Measurements from ENCODE around the gene ADH4. TPM values are rescaled to one million over a fixed set of nuclear protein-coding genes. Genes with fewer than 3 reads are reported as not detected.

Gene ADH4
- total RNA-seq, 2 experiments from 2014 or later = not detected

- H3K4me3 ChIP-seq (ENCODE audit: low read depth, low read length, poor library complexity, severe bottlenecking) = no peak overlapping the region
- intact Hi-C loops (cut with micrococcal nuclease; ENCODE audit: unreplicated experiment) = no loop called here
- no peaks in the 10 kb centered on the region for H3K4me1 ChIP-seq (ENCODE audit: insufficient read depth, low read length, poor library complexity, severe bottlenecking)
- no peak for TF ChIP-seq EZH2phosphoT487 (IDR thresholded peaks at IDR 0.05; ENCODE audit: borderline replicate concordance, low read depth, low read length)
- TF ChIP-seq CTCF (conservative IDR thresholded peaks at IDR 0.05; ENCODE audit: low read length) = no peak
- H3K9me3 ChIP-seq (ENCODE audit: low read length) = no peaks in the 10 kb centered on the region
- POLR2A ChIA-PET = no interaction called here
- DNase-seq (ENCODE audit: low spot score) = no peak
- CTCF ChIA-PET (ENCODE audit: unreplicated experiment) = no interaction called here
- no peak overlapping the region for H3K4me2 ChIP-seq (ENCODE audit: low read length)
- H2AFZ ChIP-seq (ENCODE audit: low read length) = no peak overlapping the region
- H3K27ac ChIP-seq (ENCODE audit: low read depth, low read length, poor library complexity, severe bottlenecking) = no peak overlapping the region
- no peaks in the 10 kb centered on the region for H3K79me2 ChIP-seq (ENCODE audit: insufficient read depth, low read depth, low read length)
- H3K9me2 ChIP-seq (ENCODE audit: insufficient read depth, low read length) = no peaks in the 10 kb centered on the region
- no TSS peak for BruUV-seq (replicated peaks)
- H4K20me1 ChIP-seq (ENCODE audit: insufficient read depth, low read length) = no peaks in the 10 kb centered on the region
- H3K36me3 ChIP-seq (ENCODE audit: insufficient read depth, low read length) = no peaks in the 10 kb centered on the region
These were observed 39.9 kb downstream of the ADH4 start for GRCh38 chr4:99104153-99104552.

GRCh38 chr4:99103166-99103565 lies 40.9 kb downstream of the ADH4 start:
- ChIA-PET POLR2A (interaction anchor here (0.6 to 1.6 kb wide), 4 partner anchors 14 to 1217 kb away, joined by 3 to 9 read pairs (median 3); partner anchors contain the start of gene ADH5), CTCF (ENCODE audit: unreplicated experiment) (no interaction called here)
- Histone ChIP-seq H3K36me3 (ENCODE audit: insufficient read depth, low read length) (no peaks in the 10 kb centered on the region), H4K20me1 (ENCODE audit: insufficient read depth, low read length) (no peaks in the 10 kb centered on the region), H3K4me2 (ENCODE audit: low read length) (no peak overlapping the region), H3K4me3 (ENCODE audit: low read depth, low read length, poor library complexity, severe bottlenecking) (no peak overlapping the region), H3K79me2 (ENCODE audit: insufficient read depth, low read depth, low read length) (no peaks in the 10 kb centered on the region), H3K9me2 (ENCODE audit: insufficient read depth, low read length) (no peaks in the 10 kb centered on the region), H3K4me1 (ENCODE audit: insufficient read depth, low read length, poor library complexity, severe bottlenecking) (no peaks in the 10 kb centered on the region), H2AFZ (ENCODE audit: low read length) (no peak overlapping the region), H3K9me3 (ENCODE audit: low read length) (no peaks in the 10 kb centered on the region), H3K27ac (ENCODE audit: low read depth, low read length, poor library complexity, severe bottlenecking) (no peak overlapping the region)
- intact Hi-C loops (cut with micrococcal nuclease; ENCODE audit: unreplicated experiment) = no loop called here
- no TSS peak for BruUV-seq (replicated peaks)
- TF ChIP-seq CTCF (conservative IDR thresholded peaks at IDR 0.05; ENCODE audit: low read length) (no peak), EZH2phosphoT487 (IDR thresholded peaks at IDR 0.05; ENCODE audit: borderline replicate concordance, low read depth, low read length) (no peak)
- DNase-seq (ENCODE audit: low spot score) = no peak

GRCh38 chr4:99102634-99103033 lies 41.5 kb downstream of the ADH4 start:
- Histone ChIP-seq H2AFZ (ENCODE audit: low read length) (no peak overlapping the region), H3K36me3 (ENCODE audit: insufficient read depth, low read length) (no peaks in the 10 kb centered on the region), H4K20me1 (ENCODE audit: insufficient read depth, low read length) (no peaks in the 10 kb centered on the region), H3K4me2 (ENCODE audit: low read length) (no peak overlapping the region), H3K4me1 (ENCODE audit: insufficient read depth, low read length, poor library complexity, severe bottlenecking) (no peaks in the 10 kb centered on the region), H3K27ac (ENCODE audit: low read depth, low read length, poor library complexity, severe bottlenecking) (no peak overlapping the region), H3K4me3 (ENCODE audit: low read depth, low read length, poor library complexity, severe bottlenecking) (no peak overlapping the region), H3K9me2 (ENCODE audit: insufficient read depth, low read length) (no peaks in the 10 kb centered on the region), H3K79me2 (ENCODE audit: insufficient read depth, low read depth, low read length) (no peaks in the 10 kb centered on the region), H3K9me3 (ENCODE audit: low read length) (no peaks in the 10 kb centered on the region)
- TF ChIP-seq CTCF (conservative IDR thresholded peaks at IDR 0.05; ENCODE audit: low read length) (no peak), EZH2phosphoT487 (IDR thresholded peaks at IDR 0.05; ENCODE audit: borderline replicate concordance, low read depth, low read length) (no peak)
- BruUV-seq (replicated peaks) = no TSS peak
- POLR2A ChIA-PET = interaction anchor here (0.6 to 1.6 kb wide), 3 partner anchors 13 to 293 kb away, joined by 3 to 9 read pairs (median 3); partner anchors contain the start of gene ADH5
- intact Hi-C loops (cut with micrococcal nuclease; ENCODE audit: unreplicated experiment) = no loop called here
- CTCF ChIA-PET (ENCODE audit: unreplicated experiment) = no interaction called here
- DNase-seq (ENCODE audit: low spot score) = no peak
